Ishikawa (cell line): ENCODE measurements around the gene ZSWIM2.

Source experiments
- CEBPB ChIP-seq: IDR thresholded peaks from 2 replicates; pipeline ENCODE4 v1.6.1; 2012
- CREB1 ChIP-seq: IDR thresholded peaks from 2 replicates; pipeline ENCODE4 v1.6.1; 2012; ENCODE audit warnings: low read depth
- EGR1 ChIP-seq: IDR thresholded peaks from 2 replicates; pipeline ENCODE4 v1.6.1; 2012
- EP300 ChIP-seq: IDR thresholded peaks from 2 replicates; pipeline ENCODE4 v1.6.1; 2012; ENCODE audit warnings: borderline replicate concordance
- FOXM1 ChIP-seq: IDR thresholded peaks from 2 replicates; pipeline ENCODE4 v1.6.1; 2012; ENCODE audit warnings: low read depth, borderline replicate concordance
- NFIC ChIP-seq: IDR thresholded peaks from 2 replicates; pipeline ENCODE4 v1.6.1; 2012
- RAD21 ChIP-seq: IDR thresholded peaks from 2 replicates; pipeline ENCODE4 v1.6.1; 2012; ENCODE audit warnings: low read depth
- TAF1 ChIP-seq: IDR thresholded peaks from 2 replicates; pipeline ENCODE4 v1.6.1; 2012; ENCODE audit warnings: low read depth, mild to moderate bottlenecking
- TCF12 ChIP-seq: IDR thresholded peaks from 2 replicates; pipeline ENCODE4 v1.6.1; 2012; ENCODE audit warnings: low read depth
- TEAD4 ChIP-seq: IDR thresholded peaks from 2 replicates; pipeline ENCODE4 v1.6.1; 2012
- YY1 ChIP-seq: IDR thresholded peaks from 2 replicates; pipeline ENCODE4 v1.6.1; 2012; ENCODE audit warnings: low read depth
- ZBTB7A ChIP-seq: IDR thresholded peaks from 2 replicates; pipeline ENCODE4 v1.6.1; 2012; ENCODE audit warnings: low read depth
- TF ChIP-seq, protein P1 (sequence below): IDR thresholded peaks from 2 replicates; pipeline ENCODE4 v1.6.1; 2012
- TF ChIP-seq, protein P2 (sequence below): IDR thresholded peaks from 2 replicates; pipeline ENCODE4 v1.6.1; 2012; ENCODE audit warnings: low read depth, mild to moderate bottlenecking
- TF ChIP-seq, protein P3 (sequence below): IDR thresholded peaks from 2 replicates; pipeline ENCODE4 v1.6.1; 2012

The ZSWIM2 gene

DNA sequence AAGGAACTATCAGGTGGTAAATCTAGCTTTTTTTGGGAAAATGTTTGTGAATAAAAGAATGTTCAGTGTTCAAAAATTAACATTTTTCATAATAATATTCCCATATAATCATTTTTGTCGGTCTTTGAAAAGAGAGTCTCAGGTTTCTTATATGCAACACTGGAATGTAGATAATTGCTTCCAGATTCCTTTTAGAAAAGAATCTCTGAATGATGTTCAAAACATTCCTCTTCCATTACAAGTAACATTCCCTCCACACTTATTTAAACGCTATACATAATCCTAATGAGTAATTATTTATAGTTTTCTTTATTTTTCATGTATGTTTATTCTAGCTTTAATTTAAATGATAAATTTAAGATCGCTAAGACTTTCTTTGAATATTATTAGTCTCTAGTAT, 7.0 kb downstream of the ZSWIM2 start:
- TF ChIP-seq EGR1 (no peak), TEAD4 (peak; percentile 78), CEBPB (no peak), RAD21 (no peak), TCF12 (no peak), ZBTB7A (no peak)
- TF ChIP-seq, protein P1, sequence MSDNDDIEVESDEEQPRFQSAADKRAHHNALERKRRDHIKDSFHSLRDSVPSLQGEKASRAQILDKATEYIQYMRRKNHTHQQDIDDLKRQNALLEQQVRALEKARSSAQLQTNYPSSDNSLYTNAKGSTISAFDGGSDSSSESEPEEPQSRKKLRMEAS: no peak

DNA sequence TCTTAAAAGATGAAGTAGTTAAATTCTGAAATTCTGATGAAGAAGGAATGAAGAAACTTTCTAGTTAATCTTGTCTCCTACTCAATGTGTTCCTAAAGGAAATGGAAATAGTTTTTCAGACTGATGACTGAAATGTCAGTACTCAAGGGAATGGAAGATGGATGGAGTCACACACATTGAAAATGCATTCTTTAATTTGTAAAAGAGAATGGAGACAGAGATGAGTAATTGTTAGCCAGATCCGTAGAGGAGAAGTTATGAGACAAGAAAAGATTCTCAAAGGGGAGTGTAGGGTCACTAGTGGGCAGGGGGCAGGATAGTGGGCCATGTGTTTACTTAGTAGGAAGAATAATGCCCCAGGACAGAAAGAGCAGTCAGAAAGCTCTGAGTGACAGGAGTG, 13.3 kb downstream of the ZSWIM2 start:
- TF ChIP-seq TCF12: no peak
- TF ChIP-seq, protein P1: no peak
- no peak for TF ChIP-seq RAD21
- TF ChIP-seq CREB1: no peak
- no peak for TF ChIP-seq NFIC
- no peak for TF ChIP-seq TEAD4
- TF ChIP-seq EP300: no peak
- TF ChIP-seq FOXM1: no peak
- TF ChIP-seq CEBPB: no peak
- TF ChIP-seq, protein P2, sequence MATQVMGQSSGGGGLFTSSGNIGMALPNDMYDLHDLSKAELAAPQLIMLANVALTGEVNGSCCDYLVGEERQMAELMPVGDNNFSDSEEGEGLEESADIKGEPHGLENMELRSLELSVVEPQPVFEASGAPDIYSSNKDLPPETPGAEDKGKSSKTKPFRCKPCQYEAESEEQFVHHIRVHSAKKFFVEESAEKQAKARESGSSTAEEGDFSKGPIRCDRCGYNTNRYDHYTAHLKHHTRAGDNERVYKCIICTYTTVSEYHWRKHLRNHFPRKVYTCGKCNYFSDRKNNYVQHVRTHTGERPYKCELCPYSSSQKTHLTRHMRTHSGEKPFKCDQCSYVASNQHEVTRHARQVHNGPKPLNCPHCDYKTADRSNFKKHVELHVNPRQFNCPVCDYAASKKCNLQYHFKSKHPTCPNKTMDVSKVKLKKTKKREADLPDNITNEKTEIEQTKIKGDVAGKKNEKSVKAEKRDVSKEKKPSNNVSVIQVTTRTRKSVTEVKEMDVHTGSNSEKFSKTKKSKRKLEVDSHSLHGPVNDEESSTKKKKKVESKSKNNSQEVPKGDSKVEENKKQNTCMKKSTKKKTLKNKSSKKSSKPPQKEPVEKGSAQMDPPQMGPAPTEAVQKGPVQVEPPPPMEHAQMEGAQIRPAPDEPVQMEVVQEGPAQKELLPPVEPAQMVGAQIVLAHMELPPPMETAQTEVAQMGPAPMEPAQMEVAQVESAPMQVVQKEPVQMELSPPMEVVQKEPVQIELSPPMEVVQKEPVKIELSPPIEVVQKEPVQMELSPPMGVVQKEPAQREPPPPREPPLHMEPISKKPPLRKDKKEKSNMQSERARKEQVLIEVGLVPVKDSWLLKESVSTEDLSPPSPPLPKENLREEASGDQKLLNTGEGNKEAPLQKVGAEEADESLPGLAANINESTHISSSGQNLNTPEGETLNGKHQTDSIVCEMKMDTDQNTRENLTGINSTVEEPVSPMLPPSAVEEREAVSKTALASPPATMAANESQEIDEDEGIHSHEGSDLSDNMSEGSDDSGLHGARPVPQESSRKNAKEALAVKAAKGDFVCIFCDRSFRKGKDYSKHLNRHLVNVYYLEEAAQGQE: no peak
- no peak for TF ChIP-seq YY1
- TF ChIP-seq ZBTB7A: no peak
- no peak for TF ChIP-seq TAF1
- TF ChIP-seq, protein P3, sequence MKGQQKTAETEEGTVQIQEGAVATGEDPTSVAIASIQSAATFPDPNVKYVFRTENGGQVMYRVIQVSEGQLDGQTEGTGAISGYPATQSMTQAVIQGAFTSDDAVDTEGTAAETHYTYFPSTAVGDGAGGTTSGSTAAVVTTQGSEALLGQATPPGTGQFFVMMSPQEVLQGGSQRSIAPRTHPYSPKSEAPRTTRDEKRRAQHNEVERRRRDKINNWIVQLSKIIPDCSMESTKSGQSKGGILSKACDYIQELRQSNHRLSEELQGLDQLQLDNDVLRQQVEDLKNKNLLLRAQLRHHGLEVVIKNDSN: no peak
- TF ChIP-seq EGR1: no peak

DNA sequence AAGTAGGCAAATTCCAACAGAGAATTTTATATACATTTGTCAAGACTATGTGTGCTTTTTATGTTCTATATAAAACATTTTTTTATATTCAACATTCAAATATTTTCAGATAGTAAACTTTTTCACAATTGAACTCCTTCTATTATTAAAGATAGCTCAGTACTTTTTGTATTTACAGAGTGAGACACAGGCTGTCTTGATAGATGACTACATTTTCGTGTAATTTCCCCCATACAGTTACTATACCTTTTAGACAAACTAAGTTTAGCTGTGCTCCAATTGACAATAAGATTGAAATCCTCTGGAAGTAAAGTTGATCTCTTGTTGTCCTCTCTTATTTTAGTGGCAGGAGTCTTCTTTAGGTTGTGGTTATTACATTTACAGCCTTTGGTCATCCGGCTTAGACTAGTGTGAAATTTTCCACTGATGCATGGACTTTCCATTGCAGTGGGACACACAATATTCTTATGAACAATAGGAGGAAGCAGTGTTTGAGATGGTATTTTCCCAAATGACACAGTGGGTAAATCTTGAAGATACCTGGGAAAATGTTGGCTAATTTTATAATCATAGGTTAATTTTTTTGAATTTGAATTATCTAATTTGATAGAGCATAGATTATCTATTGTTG, 21.0 kb downstream of the ZSWIM2 start:
- TF ChIP-seq ZBTB7A (no peak), FOXM1 (no peak), EP300 (no peak), CREB1 (no peak), TAF1 (no peak), YY1 (no peak), CEBPB (no peak), EGR1 (no peak), NFIC (no peak), RAD21 (no peak)
- TF ChIP-seq, protein P2: no peak
- TF ChIP-seq, protein P3: no peak

DNA sequence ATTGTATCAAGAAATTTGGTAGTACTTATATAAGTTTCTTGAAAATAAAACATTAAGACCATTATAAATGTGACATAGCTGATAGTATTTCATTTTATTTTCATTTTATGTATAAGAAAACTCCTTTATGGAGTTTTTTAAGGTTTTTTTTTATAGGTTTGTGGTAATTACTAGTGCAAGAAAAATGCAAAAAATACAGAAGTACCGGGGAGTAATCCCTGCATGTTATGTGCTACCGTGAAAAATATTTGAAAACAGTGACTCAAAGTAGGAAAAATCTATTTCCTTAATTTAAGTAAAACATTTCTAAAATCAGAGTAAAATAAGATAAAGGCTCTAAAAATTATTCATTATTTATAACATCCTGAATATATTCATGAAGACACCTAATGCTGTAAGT, 21.6 kb downstream of the ZSWIM2 start:
- TF ChIP-seq ZBTB7A (no peak), TCF12 (no peak), YY1 (no peak), TAF1 (no peak), TEAD4 (no peak)

DNA sequence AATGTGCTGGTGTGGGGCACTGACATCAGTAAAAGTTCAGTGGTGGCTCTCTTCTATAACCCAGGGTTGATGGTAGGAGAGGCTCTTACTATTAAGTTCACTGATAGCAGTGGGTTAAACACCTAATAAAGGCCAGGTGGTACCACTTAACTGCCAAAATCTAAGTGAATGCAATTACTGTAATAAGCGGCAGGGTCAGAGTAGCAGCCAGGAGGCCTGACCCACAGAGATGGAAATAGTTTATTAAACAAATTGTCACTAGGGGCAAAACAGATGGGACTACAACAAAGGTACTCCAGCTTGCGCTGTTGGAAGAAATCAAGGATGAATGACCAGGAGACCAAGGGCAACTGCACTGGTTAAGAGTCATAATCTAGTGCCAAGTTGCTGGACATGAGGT, 26.6 kb downstream of the ZSWIM2 start:
- TF ChIP-seq CREB1 (no peak), NFIC (no peak), EP300 (no peak), RAD21 (no peak), YY1 (no peak), FOXM1 (no peak), CEBPB (no peak), TAF1 (no peak), TEAD4 (no peak), ZBTB7A (no peak)
- TF ChIP-seq, protein P2: no peak
- TF ChIP-seq, protein P3: no peak
